Astrocyte (in vitro differentiated cells and primary cell): ENCODE measurements around the gene BSCL2. TPM values are rescaled to one million over a fixed set of nuclear protein-coding genes. Genes with fewer than 3 reads are reported as not detected.
"Not testable (repeated sequence)": the region's sequence is repeated elsewhere in the genome, so short reads cannot be mapped to it uniquely, and the experiment has no call there.

Experiments used
- DNase-seq: peaks from one replicate; pipeline ENCODE4 v3.0.0-alpha.2; 2010; ENCODE audit warnings: low read depth
- FAIRE-seq: peaks from 2 replicates; lab custom pipeline; 2011; peaks lifted over from hg19 to GRCh38; lab: Jason Lieb, UNC
- H2AFZ ChIP-seq: 2 replicates; pipeline ENCODE4 v1.6.0; 2012; ENCODE audit warnings: low read depth, low read length, inconsistent platforms
- H3K27ac ChIP-seq: 2 replicates; pipeline ENCODE4 v1.5.1; 2011; ENCODE audit warnings: low read depth, low read length, inconsistent platforms
- H3K27me3 ChIP-seq: 2 replicates; pipeline ENCODE4 v1.6.0; 2011; ENCODE audit warnings: low read length, inconsistent platforms; ENCODE audit not compliant: insufficient read depth
- H3K36me3 ChIP-seq: 2 replicates; pipeline ENCODE4 v1.5.1; 2011; ENCODE audit warnings: low read length, inconsistent platforms; ENCODE audit not compliant: insufficient read depth
- H3K4me1 ChIP-seq: 2 replicates; pipeline ENCODE4 v1.5.1; 2011; ENCODE audit warnings: low read length, inconsistent platforms; ENCODE audit not compliant: insufficient read depth
- H3K4me2 ChIP-seq: 2 replicates; pipeline ENCODE4 v1.6.0; 2012; ENCODE audit warnings: low read length, inconsistent platforms
- H3K4me3 ChIP-seq: 2 replicates; pipeline ENCODE4 v1.5.1; 2011; ENCODE audit warnings: low read depth, mild to moderate bottlenecking, low read length, inconsistent platforms; ENCODE audit not compliant: insufficient read depth
- H3K79me2 ChIP-seq: 2 replicates; pipeline ENCODE4 v1.6.0; 2012; ENCODE audit warnings: mild to moderate bottlenecking, low read length, inconsistent platforms; ENCODE audit not compliant: insufficient read depth
- H3K9ac ChIP-seq: 2 replicates; pipeline ENCODE4 v1.6.0; 2012; ENCODE audit warnings: mild to moderate bottlenecking, low read length, inconsistent platforms
- H3K9me3 ChIP-seq: 2 replicates; pipeline ENCODE4 v1.5.1; 2012; ENCODE audit warnings: low read depth, mild to moderate bottlenecking, low read length, inconsistent platforms; ENCODE audit not compliant: insufficient read depth
- H4K20me1 ChIP-seq: 2 replicates; pipeline ENCODE4 v1.6.0; 2012; ENCODE audit warnings: low read length, inconsistent platforms; ENCODE audit not compliant: insufficient read depth
- H3K27ac Mint-ChIP-seq: one replicate; pipeline ENCODE4 v1.8.0; 2021; ENCODE audit warnings: mild to moderate bottlenecking, mixed read lengths; ENCODE audit not compliant: unreplicated experiment
- H3K27me3 Mint-ChIP-seq: one replicate; pipeline ENCODE4 v1.8.0; 2021; ENCODE audit warnings: low read depth, mixed read lengths; ENCODE audit not compliant: unreplicated experiment
- H3K36me3 Mint-ChIP-seq: one replicate; pipeline ENCODE4 v1.8.0; 2021; ENCODE audit warnings: low read depth, mixed read lengths; ENCODE audit not compliant: unreplicated experiment
- H3K4me1 Mint-ChIP-seq: one replicate; pipeline ENCODE4 v1.8.0; 2021; ENCODE audit warnings: low read depth, mixed read lengths; ENCODE audit not compliant: unreplicated experiment
- H3K4me3 Mint-ChIP-seq: one replicate; pipeline ENCODE4 v1.8.0; 2021; ENCODE audit warnings: mild to moderate bottlenecking, moderate library complexity, mixed read lengths; ENCODE audit not compliant: unreplicated experiment
- H3K9me3 Mint-ChIP-seq: one replicate; pipeline ENCODE4 v1.8.0; 2021; ENCODE audit warnings: mild to moderate bottlenecking, mixed read lengths; ENCODE audit not compliant: unreplicated experiment
- EZH2 ChIP-seq: IDR thresholded peaks from 2 replicates; pipeline ENCODE4 v1.6.1; 2012; ENCODE audit warnings: mild to moderate bottlenecking, low read length, inconsistent platforms; ENCODE audit not compliant: insufficient read depth
- total RNA-seq: library from RNA; stranded (reverse); gene quantifications from 2 replicates; pipeline ENCODE4 v1.2.1, GENCODE V29; 2021
- TF ChIP-seq, protein P1 (sequence below): IDR thresholded peaks from 2 replicates; pipeline ENCODE4 v1.5.1; 2011; ENCODE audit warnings: low read depth, mild to moderate bottlenecking, inconsistent platforms, low read length, moderate library complexity; ENCODE audit not compliant: insufficient read depth

BSCL2 gene
- total RNA-seq, 1 donor from 2014 or later: 51.1 TPM

DNA sequence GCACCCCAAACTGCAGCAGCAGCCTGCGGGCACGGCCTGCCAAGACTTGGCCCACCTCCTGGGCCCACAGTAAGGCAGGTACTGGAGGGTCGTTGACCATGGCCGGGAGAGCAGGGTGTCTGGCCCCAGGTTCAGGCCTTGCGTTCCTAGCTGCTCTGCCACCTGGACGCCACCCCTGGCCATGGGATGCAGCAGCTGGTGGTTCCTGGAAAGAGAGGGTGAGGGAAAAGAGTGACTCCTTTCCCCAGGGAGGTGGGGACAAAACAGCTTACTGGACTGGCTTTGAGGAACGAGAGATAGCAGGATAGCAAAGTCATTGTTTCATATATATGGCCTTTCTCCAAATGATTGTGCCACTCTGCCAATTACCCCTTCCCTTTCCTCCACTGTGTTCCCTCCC is 1.8 kb downstream of the BSCL2 start:
- peaks cover 5% of the 10 kb centered on the region for H3K79me2 ChIP-seq
- peak overlapping the region; percentile 89 for H3K27ac Mint-ChIP-seq
- no peaks in the 10 kb centered on the region for H4K20me1 ChIP-seq
- H3K4me3 Mint-ChIP-seq: peak overlapping the region; percentile 87
- peak overlapping the region; percentile 50 for H2AFZ ChIP-seq
- DNase-seq (no peak), FAIRE-seq (no peak)
- H3K9ac ChIP-seq: peak overlapping the region; percentile 86
- H3K4me3 ChIP-seq: peak overlapping the region; percentile 77
- no peaks in the 10 kb centered on the region for H3K9me3 Mint-ChIP-seq
- H3K27ac ChIP-seq: peak overlapping the region; percentile 70
- H3K4me1 Mint-ChIP-seq: peaks cover 28% of the 10 kb centered on the region
- H3K4me2 ChIP-seq: peak overlapping the region; percentile 94
- H3K36me3 ChIP-seq: peaks cover 13% of the 10 kb centered on the region
- TF ChIP-seq, protein P1, sequence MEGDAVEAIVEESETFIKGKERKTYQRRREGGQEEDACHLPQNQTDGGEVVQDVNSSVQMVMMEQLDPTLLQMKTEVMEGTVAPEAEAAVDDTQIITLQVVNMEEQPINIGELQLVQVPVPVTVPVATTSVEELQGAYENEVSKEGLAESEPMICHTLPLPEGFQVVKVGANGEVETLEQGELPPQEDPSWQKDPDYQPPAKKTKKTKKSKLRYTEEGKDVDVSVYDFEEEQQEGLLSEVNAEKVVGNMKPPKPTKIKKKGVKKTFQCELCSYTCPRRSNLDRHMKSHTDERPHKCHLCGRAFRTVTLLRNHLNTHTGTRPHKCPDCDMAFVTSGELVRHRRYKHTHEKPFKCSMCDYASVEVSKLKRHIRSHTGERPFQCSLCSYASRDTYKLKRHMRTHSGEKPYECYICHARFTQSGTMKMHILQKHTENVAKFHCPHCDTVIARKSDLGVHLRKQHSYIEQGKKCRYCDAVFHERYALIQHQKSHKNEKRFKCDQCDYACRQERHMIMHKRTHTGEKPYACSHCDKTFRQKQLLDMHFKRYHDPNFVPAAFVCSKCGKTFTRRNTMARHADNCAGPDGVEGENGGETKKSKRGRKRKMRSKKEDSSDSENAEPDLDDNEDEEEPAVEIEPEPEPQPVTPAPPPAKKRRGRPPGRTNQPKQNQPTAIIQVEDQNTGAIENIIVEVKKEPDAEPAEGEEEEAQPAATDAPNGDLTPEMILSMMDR: no peak
- TF ChIP-seq EZH2: no peak
- H3K4me1 ChIP-seq: peaks cover 34% of the 10 kb centered on the region
- no peaks in the 10 kb centered on the region for H3K27me3 Mint-ChIP-seq
- peaks cover 11% of the 10 kb centered on the region for H3K36me3 Mint-ChIP-seq
- no peaks in the 10 kb centered on the region for H3K9me3 ChIP-seq
- H3K27me3 ChIP-seq: no peaks in the 10 kb centered on the region

- H3K36me3 ChIP-seq: peaks cover 10% of the 10 kb centered on the region
- H3K27ac Mint-ChIP-seq: not testable (repeated sequence)
Measured at GRCh38 chr11:62703921-62704320, 3.3 kb downstream of the BSCL2 start.

DNA sequence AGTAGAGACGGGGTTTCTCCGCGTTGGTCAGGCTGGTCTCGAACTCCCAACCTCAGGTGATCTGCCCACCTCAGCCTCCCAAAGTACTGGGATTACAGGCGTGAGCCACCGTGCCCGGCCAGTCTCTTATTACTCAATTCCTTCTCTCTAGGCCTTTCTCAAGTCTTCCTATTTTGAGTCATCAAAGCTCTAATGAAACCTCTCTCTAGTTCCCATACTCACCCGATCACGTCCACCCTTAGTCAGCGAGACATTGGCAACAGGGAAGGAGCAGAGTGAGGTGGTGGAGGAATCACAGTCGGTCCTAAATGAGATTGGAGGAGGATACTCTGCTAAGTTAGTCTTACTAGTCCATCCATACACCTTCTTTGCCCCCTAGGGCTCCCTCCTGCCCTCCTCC is 5.0 kb downstream of the BSCL2 start:
- TF ChIP-seq, protein P1: no peak
- TF ChIP-seq EZH2: no peak
- Mint-ChIP-seq H3K9me3 (no peaks in the 10 kb centered on the region), H3K4me1 (peaks cover 14% of the 10 kb centered on the region), H3K36me3 (peaks cover 8% of the 10 kb centered on the region), H3K27ac (no peak overlapping the region), H3K4me3 (peak overlapping the region; percentile 41), H3K27me3 (no peaks in the 10 kb centered on the region)
- Histone ChIP-seq H3K4me3 (no peak overlapping the region), H2AFZ (no peak overlapping the region), H3K36me3 (peaks cover 10% of the 10 kb centered on the region), H3K79me2 (peaks cover 5% of the 10 kb centered on the region), H3K4me1 (peaks cover 16% of the 10 kb centered on the region), H3K27ac (no peak overlapping the region), H3K9ac (no peak overlapping the region), H3K9me3 (no peaks in the 10 kb centered on the region), H3K4me2 (no peak overlapping the region), H4K20me1 (no peaks in the 10 kb centered on the region), H3K27me3 (no peaks in the 10 kb centered on the region)
- FAIRE-seq (no peak), DNase-seq (no peak)

More at GRCh38 chr11:62703921-62704320, 3.3 kb downstream of the BSCL2 start:
- not testable (repeated sequence) for H3K4me3 ChIP-seq, H2AFZ ChIP-seq, H3K36me3 Mint-ChIP-seq, H3K27me3 ChIP-seq, DNase-seq, H3K9me3 Mint-ChIP-seq, H3K27me3 Mint-ChIP-seq, H3K9ac ChIP-seq, H3K9me3 ChIP-seq, FAIRE-seq, H3K4me3 Mint-ChIP-seq, H3K27ac ChIP-seq, H3K4me2 ChIP-seq, H3K79me2 ChIP-seq, H4K20me1 ChIP-seq
- H3K4me1 Mint-ChIP-seq: peaks cover 24% of the 10 kb centered on the region
- peaks cover 23% of the 10 kb centered on the region for H3K4me1 ChIP-seq
